IMR-90 (cell line): Measurements from ENCODE around the gene ACY1. TPM values are rescaled to one million over a fixed set of nuclear protein-coding genes. Genes with fewer than 3 reads are reported as not detected.

ENCODE experiments used
- ATAC-seq: fragments of 200-7000 bp; cut with Tn5 transposase; 2 replicates; pipeline ENCODE4 v1.9.1; 2020; ENCODE audit warnings: low read depth, mild to moderate bottlenecking, moderate library complexity
- BruUV-seq: library from RNA; stranded (reverse); fragments of 400-500 nt; replicated peaks from 2 replicates; lab custom pipeline; 2021; lab: Mats Ljungman, UMichigan
- CTCF ChIA-PET: fragments of 300-600 bp; formaldehyde crosslinking; extraction: SDS; loops from one replicate; lab custom pipeline; 2021; ENCODE audit warnings: antibody characterized with exemption; lab: Yijun Ruan, JAX
- POLR2A ChIA-PET: fragments of 300-600 bp; sonication (Branson Sonifier 250); formaldehyde crosslinking; loops from one replicate; lab custom pipeline; 2022; ENCODE audit warnings: antibody characterized with exemption; ENCODE audit not compliant: unreplicated experiment; lab: Charles Lee
- DNase-seq: peaks from one replicate; pipeline ENCODE4 v3.0.0; 2013
- H2AFZ ChIP-seq: replicated peaks from 2 replicates; pipeline ENCODE3; 2013; ENCODE audit warnings: low read length, mild to moderate bottlenecking; ENCODE audit not compliant: poor library complexity
- H2AK5ac ChIP-seq: 2 replicates; pipeline ENCODE4 v1.6.1; 2013; ENCODE audit warnings: low read depth, low read length, inconsistent platforms
- H2AK9ac ChIP-seq: replicated peaks from 2 replicates; pipeline ENCODE3; 2013; ENCODE audit warnings: mild to moderate bottlenecking, low read depth, low read length, moderate library complexity; ENCODE audit not compliant: poor library complexity
- H2BK120ac ChIP-seq: 2 replicates; pipeline ENCODE4 v1.6.1; 2013; ENCODE audit warnings: low read depth, low read length, inconsistent platforms
- H2BK15ac ChIP-seq: 3 replicates; pipeline ENCODE4 v1.6.1; 2013; ENCODE audit warnings: low read depth, low read length, inconsistent platforms
- H2BK20ac ChIP-seq: 2 replicates; pipeline ENCODE4 v1.6.1; 2013; ENCODE audit warnings: low read depth, mild to moderate bottlenecking, inconsistent platforms, low read length, moderate library complexity
- H2BK5ac ChIP-seq: 2 replicates; pipeline ENCODE4 v1.6.1; 2013; ENCODE audit warnings: mild to moderate bottlenecking, low read depth, low read length, inconsistent platforms; ENCODE audit not compliant: poor library complexity, severe bottlenecking
- H3K14ac ChIP-seq: replicated peaks from 2 replicates; pipeline ENCODE4 v1.6.1; 2013; ENCODE audit warnings: low read depth, low read length, inconsistent platforms
- H3K18ac ChIP-seq: 2 replicates; pipeline ENCODE4 v1.6.1; 2013; ENCODE audit warnings: low read depth, low read length, control low read depth
- H3K23ac ChIP-seq: 2 replicates; pipeline ENCODE4 v1.6.1; 2013; ENCODE audit warnings: low read depth, low read length, inconsistent platforms
- H3K27ac ChIP-seq: 2 replicates; pipeline ENCODE4 v1.5.1; 2013; ENCODE audit warnings: mild to moderate bottlenecking, control low read depth, low read length; ENCODE audit not compliant: insufficient read depth
- H3K27me3 ChIP-seq: 2 replicates; pipeline ENCODE4 v1.6.1; 2013; ENCODE audit warnings: low read length; ENCODE audit not compliant: control insufficient read depth, insufficient read depth
- H3K36me3 ChIP-seq: 2 replicates; pipeline ENCODE4 v1.6.1; 2013; ENCODE audit warnings: low read length, mixed read lengths; ENCODE audit not compliant: control insufficient read depth, insufficient read depth
- H3K4ac ChIP-seq: 2 replicates; pipeline ENCODE4 v1.6.1; 2013; ENCODE audit warnings: low read depth, low read length, inconsistent platforms
- H3K4me1 ChIP-seq: 2 replicates; pipeline ENCODE4 v1.6.1; 2013; ENCODE audit warnings: low read length, mixed read lengths; ENCODE audit not compliant: control insufficient read depth, insufficient read depth
- H3K4me2 ChIP-seq: 2 replicates; pipeline ENCODE4 v1.6.1; 2013; ENCODE audit warnings: low read depth, mild to moderate bottlenecking, control low read depth, low read length, moderate library complexity
- H3K4me3 ChIP-seq: 2 replicates; pipeline ENCODE4 v1.5.1; 2013; ENCODE audit warnings: low read depth, mild to moderate bottlenecking, control low read depth, low read length, moderate library complexity; ENCODE audit not compliant: insufficient read depth
- H3K56ac ChIP-seq: 2 replicates; pipeline ENCODE4 v1.6.1; 2013; ENCODE audit warnings: low read length, inconsistent platforms; ENCODE audit not compliant: insufficient read depth; ENCODE audit errors: extremely low read depth
- H3K79me1 ChIP-seq, 2 experiments: 2 replicates each; pipeline ENCODE4 v1.6.1; 2013; ENCODE audit warnings: low read length in 2 of 2, inconsistent platforms in 1 of 2, low read depth in 1 of 2
- H3K9ac ChIP-seq: 2 replicates; pipeline ENCODE4 v1.6.1; 2013; ENCODE audit warnings: low read depth, low read length, control low read depth
- H3K9me1 ChIP-seq: 2 replicates; pipeline ENCODE4 v1.6.1; 2013; ENCODE audit warnings: low read length, inconsistent platforms; ENCODE audit not compliant: insufficient read depth
- H3K9me3 ChIP-seq: 2 replicates; pipeline ENCODE4 v1.6.1; 2013; ENCODE audit warnings: low read length; ENCODE audit not compliant: control insufficient read depth, insufficient read depth
- H4K20me1 ChIP-seq: 2 replicates; pipeline ENCODE4 v1.6.1; 2013; ENCODE audit warnings: low read length, inconsistent platforms; ENCODE audit not compliant: insufficient read depth
- H4K5ac ChIP-seq: 2 replicates; pipeline ENCODE4 v1.6.1; 2013; ENCODE audit warnings: mild to moderate bottlenecking, low read depth, low read length, control low read depth
- H4K8ac ChIP-seq, 2 experiments: 2 replicates each; pipeline ENCODE4 v1.6.1; 2013; ENCODE audit warnings: low read depth in 2 of 2, low read length in 2 of 2, control low read depth in 1 of 2, inconsistent platforms in 1 of 2
- H4K91ac ChIP-seq: 2 replicates; pipeline ENCODE4 v1.6.1; 2013; ENCODE audit warnings: low read depth, low read length, inconsistent platforms; ENCODE audit not compliant: insufficient read depth
- MXI1 ChIP-seq: IDR thresholded peaks from 2 replicates; pipeline ENCODE4 v1.6.1; 2012; ENCODE audit warnings: low read depth, mild to moderate bottlenecking, low read length, moderate library complexity, borderline replicate concordance
- WGBS, 2 experiments: methylation state at CpG; one replicate each; pipeline versions ENCODE4 v1.1.5 to v1.1.7; 2013; ENCODE audit warnings: missing lambda C conversion rate in 2 of 2; ENCODE audit not compliant: insufficient read length in 1 of 2; ENCODE audit errors: extremely low coverage in 2 of 2; 5-methylcytosine and 5-hydroxymethylcytosine counted together
- dilution Hi-C: fragments of 300-500 bp; cut with HindIII; formaldehyde crosslinking; loops from one replicate; pipeline ENCODE4 v1.14.3; 2018; ENCODE audit warnings: low sequenced_read_pairs; ENCODE audit not compliant: unreplicated experiment
- in situ Hi-C: fragments of 300-500 bp; cut with MboI; formaldehyde crosslinking; loops from 3 replicates; pipeline ENCODE4 v1.14.3; 2019; ENCODE audit warnings: low sequenced_read_pairs, inconsistent platforms, mixed read lengths
- intact Hi-C: fragments of 100-400 bp; cut with micrococcal nuclease; formaldehyde crosslinking; loops from 2 replicates; pipeline ENCODE4 v1.10.0; 2022
- polyA plus RNA-seq, 3 experiments: library from polyadenylated mRNA; depleted of rRNA; stranded (reverse); fragments of >200 nt; gene quantifications; 2 replicates each; pipeline ENCODE4 v1.2.3, GENCODE V29; 2012; ENCODE audit warnings: low replicate concordance in 1 of 3
- total RNA-seq: library from RNA; depleted of rRNA; stranded (reverse); fragments of >200 nt; gene quantifications from 2 replicates; pipeline ENCODE4 v1.2.3, GENCODE V29; 2012

The ACY1 gene
- total and polyA plus RNA-seq, 2 of the 4 experiments (the other 2 are of a cell fraction) = 22.0 to 47.1 TPM

DNA sequence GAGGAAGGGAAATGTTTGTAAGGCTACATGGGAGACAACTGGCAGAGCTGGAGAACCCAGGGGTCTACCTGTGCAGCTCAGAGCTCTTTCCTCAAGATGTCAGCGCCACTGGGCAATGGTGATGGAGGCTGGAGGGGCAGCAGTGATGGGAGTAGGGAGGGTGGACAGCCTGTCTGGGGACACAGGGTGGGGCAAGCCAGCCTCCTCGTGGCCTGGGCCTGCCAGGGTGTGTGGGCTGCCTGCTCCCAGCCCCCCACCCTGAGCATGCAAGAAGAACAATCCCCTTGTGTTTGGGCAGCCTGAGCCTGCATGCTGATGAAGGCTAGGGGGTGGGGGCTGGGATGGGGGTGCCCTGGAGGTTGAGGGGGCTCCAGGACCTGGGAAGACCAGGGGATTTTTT lies 17.3 kb upstream of the ACY1 start:
- intact Hi-C loops = no loop called here
- H3K27me3 ChIP-seq = no peaks in the 10 kb centered on the region
- dilution Hi-C loops = no loop called here

More for the DNA sequence above, 17.3 kb upstream of the ACY1 start:
- H3K56ac ChIP-seq = no peak overlapping the region
- no peak overlapping the region for H3K23ac ChIP-seq
- peak overlapping the region; percentile 34 for H2AFZ ChIP-seq
- H2AK5ac ChIP-seq = no peak overlapping the region
- no peak overlapping the region for H4K5ac ChIP-seq
- H3K4ac ChIP-seq = peak overlapping the region; percentile 97; the same call in 1 of the 2 replicates
- 0 out of 2 replicates have a peak overlapping the region, but pooled peaks have one; percentile 13 for H3K14ac ChIP-seq
- in situ Hi-C loops = loop anchor here (25.0 kb wide), 1 partner anchor 1629 kb away; the partner anchor contains the start of genes RASSF1, TUSC2 and ZMYND10
- no peak overlapping the region for H2BK120ac ChIP-seq
- H3K4me2 ChIP-seq = peak overlapping the region; percentile 99; the same call in 1 of the 2 replicates
- H2BK15ac ChIP-seq = no peak overlapping the region
- H2AK9ac ChIP-seq = peak overlapping the region; percentile 98
- peaks cover 19% of the 10 kb centered on the region for H3K9me1 ChIP-seq
- H2BK5ac ChIP-seq = no peak overlapping the region
- H3K9ac ChIP-seq = no peak overlapping the region
- peaks cover 16% of the 10 kb centered on the region for H4K20me1 ChIP-seq
- no peak overlapping the region for H4K8ac ChIP-seq
- H3K9me3 ChIP-seq = no peaks in the 10 kb centered on the region
- no TSS peak for BruUV-seq
- whole genome bisulfite sequencing, 2 experiments = no CpG with 5 or more reads among the region's 2 CpGs
- no peak overlapping the region for H3K27ac ChIP-seq
- no peak for TF ChIP-seq MXI1
- no peak overlapping the region for H2BK20ac ChIP-seq
- no peak overlapping the region; the same call in 1 of the 2 replicates for H3K4me3 ChIP-seq
- H3K18ac ChIP-seq = no peak overlapping the region
- no peak for DNase-seq
- CTCF ChIA-PET = interaction anchor here (1.0 kb wide), 1 partner anchor 24 kb away, joined by 3 read pairs; the partner anchor contains the start of gene RRP9
- peaks cover 36 to 69% of the 10 kb centered on the region in 2 experiments for H3K79me1 ChIP-seq
- no peak for ATAC-seq
- H3K36me3 ChIP-seq = no peaks in the 10 kb centered on the region; the same call in 1 of the 2 replicates
- peak overlapping the region; percentile 28; the same call in 1 of the 2 replicates for H4K91ac ChIP-seq
- peaks cover 28% of the 10 kb centered on the region for H3K4me1 ChIP-seq
- POLR2A ChIA-PET = no interaction called here
